Panc1 (cell line): ENCODE results near the gene ACMSD. TPM values are rescaled to one million over a fixed set of nuclear protein-coding genes. Genes with fewer than 3 reads are reported as not detected.
"Not testable (repeated sequence)": the region's sequence is repeated elsewhere in the genome, so short reads cannot be mapped to it uniquely, and the experiment has no call there.

Experiments
- ATAC-seq: fragments of 200-7000 bp; cut with Tn5 transposase; 2 replicates; pipeline ENCODE4 v1.9.1; 2020; ENCODE audit warnings: mild to moderate bottlenecking, moderate library complexity
- BruUV-seq: library from RNA; stranded (reverse); fragments of 400-500 nt; replicated peaks from 2 replicates; lab custom pipeline; 2021; lab: Mats Ljungman, UMichigan
- CTCF ChIA-PET: fragments of 300-600 bp; sonication (Branson Sonifier 250); formaldehyde crosslinking; loops from one replicate; lab custom pipeline; 2022; ENCODE audit warnings: antibody characterized with exemption; lab: Charles Lee
- POLR2A ChIA-PET: fragments of 300-600 bp; sonication (Branson Sonifier 250); formaldehyde crosslinking; loops from one replicate; lab custom pipeline; 2022; ENCODE audit warnings: antibody characterized with exemption; lab: Charles Lee
- DNase-seq: peaks from one replicate; pipeline ENCODE4 v3.0.0-alpha.2; 2010; ENCODE audit warnings: low read depth, low spot score
- H3K27ac ChIP-seq: 2 replicates; pipeline ENCODE4 v1.5.1; 2011; ENCODE audit warnings: mild to moderate bottlenecking, low read length, inconsistent platforms
- H3K27me3 ChIP-seq: fragments of 200-500 bp; sonication (Bioruptor generic); 2 replicates; pipeline ENCODE4 v1.6.0; 2014; ENCODE audit warnings: low read length, inconsistent platforms; ENCODE audit not compliant: control insufficient read depth, insufficient read depth
- H3K36me3 ChIP-seq: fragments of 200-500 bp; sonication (Bioruptor generic); 2 replicates; pipeline ENCODE4 v1.5.1; 2014; ENCODE audit warnings: inconsistent platforms, mild to moderate bottlenecking, low read length, moderate library complexity; ENCODE audit not compliant: control insufficient read depth, insufficient read depth
- H3K4me1 ChIP-seq: 2 replicates; pipeline ENCODE4 v1.5.1; 2011; ENCODE audit warnings: inconsistent platforms, mild to moderate bottlenecking, low read length, moderate library complexity; ENCODE audit not compliant: control insufficient read depth, insufficient read depth
- H3K4me3 ChIP-seq, 2 experiments: 2 replicates each; pipeline ENCODE4 v1.5.1; 2011 to 2012; ENCODE audit warnings: low read depth in 2 of 2, low read length in 2 of 2, mild to moderate bottlenecking in 2 of 2, inconsistent platforms in 1 of 2, moderate library complexity in 1 of 2
- H3K9me3 ChIP-seq: fragments of 200-500 bp; sonication (Bioruptor generic); 2 replicates; pipeline ENCODE4 v1.5.1; 2014; ENCODE audit warnings: low read depth, mild to moderate bottlenecking, inconsistent platforms, low read length, moderate library complexity; ENCODE audit not compliant: control insufficient read depth, insufficient read depth
- POLR2AphosphoS5 ChIP-seq: IDR thresholded peaks from 2 replicates; pipeline ENCODE4 v1.6.1; 2012; ENCODE audit warnings: mild to moderate bottlenecking, low read depth, low read length, moderate library complexity
- SIN3A ChIP-seq: IDR thresholded peaks from 2 replicates; pipeline ENCODE4 v1.6.1; 2012; ENCODE audit warnings: low read depth, mild to moderate bottlenecking, low read length, moderate library complexity, borderline replicate concordance; ENCODE audit not compliant: insufficient read depth
- TCF7L2 ChIP-seq: IDR thresholded peaks from 2 replicates; pipeline ENCODE4 v1.6.1; 2011; ENCODE audit warnings: mild to moderate bottlenecking, low read depth, low read length, inconsistent platforms
- in situ Hi-C: cut with HindIII; loops from 2 replicates; pipeline ENCODE4 v1.10.0; 2016; ENCODE audit warnings: low sequenced_read_pairs, low pct_unique_long_range_greater_than_20kb
- intact Hi-C: fragments of 100-400 bp; cut with micrococcal nuclease; formaldehyde crosslinking; loops from one replicate; pipeline ENCODE4 v1.10.0; 2022; ENCODE audit not compliant: unreplicated experiment
- total RNA-seq: library from RNA; stranded (reverse); gene quantifications from one replicate; pipeline ENCODE4 v1.2.1, GENCODE V29; 2021; ENCODE audit not compliant: unreplicated experiment
- TF ChIP-seq, protein P1 (sequence below): fragments of 450-650 bp; IDR thresholded peaks from 2 replicates; pipeline ENCODE4 v1.5.1; 2017; ENCODE audit warnings: mild to moderate bottlenecking
- TF ChIP-seq, protein P2 (sequence below), 2 experiments: IDR thresholded peaks; 2 replicates each; pipeline ENCODE4 v1.6.1; 2011 to 2012; ENCODE audit warnings: low read depth in 2 of 2, control low read depth in 1 of 2, low read length in 1 of 2, mild to moderate bottlenecking in 1 of 2, moderate library complexity in 1 of 2; ENCODE audit not compliant: insufficient read depth in 1 of 2

The ACMSD gene
- total RNA-seq, 1 experiment from 2014 or later: not detected

DNA sequence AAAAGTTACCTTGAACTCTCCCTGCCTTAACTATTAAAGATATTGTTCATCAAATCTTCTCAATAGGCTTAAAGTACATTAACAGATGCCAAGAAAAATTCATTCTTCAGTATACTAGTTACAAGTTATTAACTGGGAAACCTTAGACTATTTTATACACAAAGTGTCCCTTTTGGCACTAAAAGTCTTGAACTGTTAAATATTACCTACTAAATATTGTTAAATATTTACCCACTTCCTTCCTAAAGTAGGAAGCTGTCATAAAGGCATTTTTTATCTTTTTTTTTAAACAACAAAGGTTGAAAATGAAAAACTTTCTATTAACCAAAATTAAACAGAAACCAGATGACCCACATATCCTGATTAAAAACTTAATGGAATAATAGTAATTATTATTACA is 60.8 kb downstream of the ACMSD start:
- Histone ChIP-seq H3K4me1 (no peaks in the 10 kb centered on the region), H3K27ac (no peak overlapping the region), H3K9me3 (no peaks in the 10 kb centered on the region), H3K27me3 (peaks cover 12% of the 10 kb centered on the region), H3K4me3 (no peak overlapping the region), H3K36me3 (no peaks in the 10 kb centered on the region)
- ATAC-seq: no peak
- CTCF ChIA-PET: no interaction called here
- intact Hi-C loops: loop anchor here (5.0 kb wide), 1 partner anchor 437 kb away; no protein-coding TSS in a partner anchor
- no TSS peak for BruUV-seq
- POLR2A ChIA-PET: no interaction called here
- TF ChIP-seq TCF7L2 (no peak), POLR2AphosphoS5 (no peak), SIN3A (no peak)
- TF ChIP-seq, protein P1, sequence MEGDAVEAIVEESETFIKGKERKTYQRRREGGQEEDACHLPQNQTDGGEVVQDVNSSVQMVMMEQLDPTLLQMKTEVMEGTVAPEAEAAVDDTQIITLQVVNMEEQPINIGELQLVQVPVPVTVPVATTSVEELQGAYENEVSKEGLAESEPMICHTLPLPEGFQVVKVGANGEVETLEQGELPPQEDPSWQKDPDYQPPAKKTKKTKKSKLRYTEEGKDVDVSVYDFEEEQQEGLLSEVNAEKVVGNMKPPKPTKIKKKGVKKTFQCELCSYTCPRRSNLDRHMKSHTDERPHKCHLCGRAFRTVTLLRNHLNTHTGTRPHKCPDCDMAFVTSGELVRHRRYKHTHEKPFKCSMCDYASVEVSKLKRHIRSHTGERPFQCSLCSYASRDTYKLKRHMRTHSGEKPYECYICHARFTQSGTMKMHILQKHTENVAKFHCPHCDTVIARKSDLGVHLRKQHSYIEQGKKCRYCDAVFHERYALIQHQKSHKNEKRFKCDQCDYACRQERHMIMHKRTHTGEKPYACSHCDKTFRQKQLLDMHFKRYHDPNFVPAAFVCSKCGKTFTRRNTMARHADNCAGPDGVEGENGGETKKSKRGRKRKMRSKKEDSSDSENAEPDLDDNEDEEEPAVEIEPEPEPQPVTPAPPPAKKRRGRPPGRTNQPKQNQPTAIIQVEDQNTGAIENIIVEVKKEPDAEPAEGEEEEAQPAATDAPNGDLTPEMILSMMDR: no peak
- TF ChIP-seq, protein P2, sequence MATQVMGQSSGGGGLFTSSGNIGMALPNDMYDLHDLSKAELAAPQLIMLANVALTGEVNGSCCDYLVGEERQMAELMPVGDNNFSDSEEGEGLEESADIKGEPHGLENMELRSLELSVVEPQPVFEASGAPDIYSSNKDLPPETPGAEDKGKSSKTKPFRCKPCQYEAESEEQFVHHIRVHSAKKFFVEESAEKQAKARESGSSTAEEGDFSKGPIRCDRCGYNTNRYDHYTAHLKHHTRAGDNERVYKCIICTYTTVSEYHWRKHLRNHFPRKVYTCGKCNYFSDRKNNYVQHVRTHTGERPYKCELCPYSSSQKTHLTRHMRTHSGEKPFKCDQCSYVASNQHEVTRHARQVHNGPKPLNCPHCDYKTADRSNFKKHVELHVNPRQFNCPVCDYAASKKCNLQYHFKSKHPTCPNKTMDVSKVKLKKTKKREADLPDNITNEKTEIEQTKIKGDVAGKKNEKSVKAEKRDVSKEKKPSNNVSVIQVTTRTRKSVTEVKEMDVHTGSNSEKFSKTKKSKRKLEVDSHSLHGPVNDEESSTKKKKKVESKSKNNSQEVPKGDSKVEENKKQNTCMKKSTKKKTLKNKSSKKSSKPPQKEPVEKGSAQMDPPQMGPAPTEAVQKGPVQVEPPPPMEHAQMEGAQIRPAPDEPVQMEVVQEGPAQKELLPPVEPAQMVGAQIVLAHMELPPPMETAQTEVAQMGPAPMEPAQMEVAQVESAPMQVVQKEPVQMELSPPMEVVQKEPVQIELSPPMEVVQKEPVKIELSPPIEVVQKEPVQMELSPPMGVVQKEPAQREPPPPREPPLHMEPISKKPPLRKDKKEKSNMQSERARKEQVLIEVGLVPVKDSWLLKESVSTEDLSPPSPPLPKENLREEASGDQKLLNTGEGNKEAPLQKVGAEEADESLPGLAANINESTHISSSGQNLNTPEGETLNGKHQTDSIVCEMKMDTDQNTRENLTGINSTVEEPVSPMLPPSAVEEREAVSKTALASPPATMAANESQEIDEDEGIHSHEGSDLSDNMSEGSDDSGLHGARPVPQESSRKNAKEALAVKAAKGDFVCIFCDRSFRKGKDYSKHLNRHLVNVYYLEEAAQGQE (IDR thresholded peaks at IDR 0.05; ENCODE audit: insufficient read depth in 1 of 2, low read depth in 2 of 2, low read length in 1 of 2): no peak
- no peak for DNase-seq
- in situ Hi-C loops: no loop called here

DNA sequence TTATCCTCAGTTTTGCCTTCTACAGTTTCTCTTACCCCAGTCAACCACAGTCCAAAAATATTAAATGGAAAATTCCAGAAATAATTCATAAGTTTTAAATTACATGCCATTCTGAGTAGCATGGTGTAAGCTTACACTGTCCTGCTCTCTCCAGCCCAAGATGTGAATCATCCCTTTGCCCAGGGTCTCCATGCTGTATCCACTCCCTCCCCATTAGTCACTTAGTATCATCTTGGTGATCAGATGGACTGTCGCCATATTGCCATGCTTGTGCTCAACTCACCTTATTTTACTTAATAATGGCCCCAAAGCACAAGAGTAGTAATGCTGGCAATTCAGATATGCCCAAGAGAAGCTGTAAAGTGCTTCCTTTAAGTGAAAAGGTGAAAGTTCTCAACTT is 61.7 kb downstream of the ACMSD start:
- DNase-seq (no peak), ATAC-seq (no peak)
- no peaks in the 10 kb centered on the region for H3K36me3 ChIP-seq
- POLR2A ChIA-PET: no interaction called here
- no peak overlapping the region for H3K4me3 ChIP-seq
- intact Hi-C loops (no loop called here), in situ Hi-C loops (no loop called here)
- H3K4me1 ChIP-seq: no peaks in the 10 kb centered on the region
- no TSS peak for BruUV-seq
- H3K27ac ChIP-seq: no peak overlapping the region
- CTCF ChIA-PET: no interaction called here
- no peaks in the 10 kb centered on the region for H3K9me3 ChIP-seq
- H3K27me3 ChIP-seq: peaks cover 14% of the 10 kb centered on the region
- TF ChIP-seq POLR2AphosphoS5: no peak
- TF ChIP-seq SIN3A: no peak
- TF ChIP-seq, protein P1: no peak
- TF ChIP-seq, protein P2 (IDR thresholded peaks at IDR 0.05; ENCODE audit: insufficient read depth in 1 of 2, low read depth in 2 of 2, low read length in 1 of 2): no peak
- TF ChIP-seq TCF7L2: no peak

DNA sequence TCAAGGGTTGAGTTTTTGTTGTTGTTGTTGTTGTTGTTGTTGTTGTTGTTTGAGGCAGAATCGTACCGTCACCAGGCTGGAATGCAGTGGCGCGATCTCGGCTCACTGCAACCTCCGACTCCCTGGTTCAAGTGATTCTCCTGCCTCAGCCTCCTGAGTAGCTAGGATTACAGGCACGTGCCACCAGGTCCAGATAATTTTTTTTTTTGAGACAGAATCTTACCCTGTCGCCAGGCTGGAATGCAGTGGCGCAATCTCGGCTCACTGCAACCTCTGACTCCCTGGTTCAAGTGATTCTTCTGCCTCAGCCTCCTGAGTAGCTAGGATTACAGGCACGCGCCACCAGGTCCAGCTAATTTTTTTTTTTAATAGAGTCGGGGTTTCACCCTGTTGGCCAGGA is 65.3 kb downstream of the ACMSD start:
- POLR2A ChIA-PET, H3K36me3 ChIP-seq, H3K9me3 ChIP-seq, intact Hi-C loops, H3K4me3 ChIP-seq, ATAC-seq, BruUV-seq, in situ Hi-C loops, H3K27ac ChIP-seq, DNase-seq, H3K4me1 ChIP-seq: not testable (repeated sequence)
- H3K27me3 ChIP-seq: peaks cover 12% of the 10 kb centered on the region
- CTCF ChIA-PET: interaction anchor here (0.6 kb wide), 1 partner anchor 1834 kb away, joined by 5 read pairs; no protein-coding TSS in a partner anchor
